Osteoblast (primary cell): ENCODE data around the gene NGEF. TPM values are rescaled to one million over a fixed set of nuclear protein-coding genes. Genes with fewer than 3 reads are reported as not detected.

ENCODE experiments used
- DNase-seq: peaks from one replicate; pipeline ENCODE4 v3.0.0; 2011; ENCODE audit warnings: low spot score, mixed read lengths; ENCODE audit not compliant: insufficient read length; ENCODE audit errors: missing footprints
- H2AFZ ChIP-seq: 2 replicates; pipeline ENCODE4 v1.6.0; 2011; ENCODE audit warnings: mild to moderate bottlenecking, low read length
- H3K27ac ChIP-seq: 2 replicates; pipeline ENCODE4 v1.5.1; 2011; ENCODE audit warnings: mild to moderate bottlenecking, low read depth, low read length, moderate library complexity
- H3K27me3 ChIP-seq: 2 replicates; pipeline ENCODE4 v1.6.0; 2012; ENCODE audit warnings: mild to moderate bottlenecking, control low read depth, inconsistent platforms, low read length, moderate library complexity; ENCODE audit not compliant: insufficient read depth
- H3K36me3 ChIP-seq: 2 replicates; pipeline ENCODE4 v1.5.1; 2011; ENCODE audit warnings: mild to moderate bottlenecking, low read length, control low read depth, moderate library complexity; ENCODE audit not compliant: insufficient read depth
- H3K4me1 ChIP-seq: 2 replicates; pipeline ENCODE4 v1.5.1; 2011; ENCODE audit warnings: mild to moderate bottlenecking, low read length, control low read depth, moderate library complexity; ENCODE audit not compliant: insufficient read depth
- H3K4me2 ChIP-seq: 2 replicates; pipeline ENCODE4 v1.6.0; 2011; ENCODE audit warnings: mild to moderate bottlenecking, low read length; ENCODE audit not compliant: insufficient read depth
- H3K4me3 ChIP-seq: fragments of 200-600 bp; sonication (generic); 3 replicates; pipeline ENCODE4 v1.5.1; 2012; ENCODE audit warnings: mild to moderate bottlenecking, low read length, inconsistent platforms; ENCODE audit not compliant: insufficient read depth
- H3K79me2 ChIP-seq: 2 replicates; pipeline ENCODE4 v1.6.0; 2012; ENCODE audit warnings: mild to moderate bottlenecking, low read length, control low read depth, inconsistent platforms; ENCODE audit not compliant: insufficient read depth
- H3K9me3 ChIP-seq: 2 replicates; pipeline ENCODE4 v1.5.1; 2011; ENCODE audit warnings: low read depth, low read length, control low read depth
- H4K20me1 ChIP-seq: 2 replicates; pipeline ENCODE4 v1.6.0; 2012; ENCODE audit warnings: mild to moderate bottlenecking, low read length, control low read depth; ENCODE audit not compliant: insufficient read depth
- total RNA-seq: library from RNA; depleted of rRNA; stranded (reverse); fragments of >200 nt; gene quantifications from 2 replicates; pipeline ENCODE4 v1.2.3, GENCODE V29; 2012
- TF ChIP-seq, protein P1 (sequence below): IDR thresholded peaks from 2 replicates; pipeline ENCODE4 v1.5.1; 2011; ENCODE audit warnings: mild to moderate bottlenecking, low read depth, low read length, moderate library complexity; ENCODE audit errors: extremely low read depth

NGEF gene
- total RNA-seq, 1 donor: not detected

DNA sequence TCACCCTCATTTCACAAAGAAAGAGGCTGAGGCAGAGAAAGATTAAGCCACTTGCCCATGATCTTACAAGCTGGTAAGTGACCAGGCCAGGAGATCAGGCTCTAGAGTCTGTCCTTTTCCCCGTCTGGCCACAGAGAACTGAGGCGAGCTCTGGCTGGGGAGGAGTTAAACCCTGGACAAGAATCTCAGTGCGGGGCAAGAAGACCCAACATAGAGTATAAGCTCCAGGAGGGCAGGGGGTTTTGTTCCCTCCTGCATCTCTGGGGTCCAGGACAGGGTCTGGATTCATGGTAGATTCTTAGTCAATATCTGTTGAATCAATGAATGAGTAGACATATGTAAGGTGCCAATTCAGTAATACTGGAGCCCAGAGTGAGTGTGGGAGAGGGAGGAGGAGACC, 34.1 kb upstream of the NGEF start:
- H4K20me1 ChIP-seq: no peaks in the 10 kb centered on the region
- TF ChIP-seq, protein P1, sequence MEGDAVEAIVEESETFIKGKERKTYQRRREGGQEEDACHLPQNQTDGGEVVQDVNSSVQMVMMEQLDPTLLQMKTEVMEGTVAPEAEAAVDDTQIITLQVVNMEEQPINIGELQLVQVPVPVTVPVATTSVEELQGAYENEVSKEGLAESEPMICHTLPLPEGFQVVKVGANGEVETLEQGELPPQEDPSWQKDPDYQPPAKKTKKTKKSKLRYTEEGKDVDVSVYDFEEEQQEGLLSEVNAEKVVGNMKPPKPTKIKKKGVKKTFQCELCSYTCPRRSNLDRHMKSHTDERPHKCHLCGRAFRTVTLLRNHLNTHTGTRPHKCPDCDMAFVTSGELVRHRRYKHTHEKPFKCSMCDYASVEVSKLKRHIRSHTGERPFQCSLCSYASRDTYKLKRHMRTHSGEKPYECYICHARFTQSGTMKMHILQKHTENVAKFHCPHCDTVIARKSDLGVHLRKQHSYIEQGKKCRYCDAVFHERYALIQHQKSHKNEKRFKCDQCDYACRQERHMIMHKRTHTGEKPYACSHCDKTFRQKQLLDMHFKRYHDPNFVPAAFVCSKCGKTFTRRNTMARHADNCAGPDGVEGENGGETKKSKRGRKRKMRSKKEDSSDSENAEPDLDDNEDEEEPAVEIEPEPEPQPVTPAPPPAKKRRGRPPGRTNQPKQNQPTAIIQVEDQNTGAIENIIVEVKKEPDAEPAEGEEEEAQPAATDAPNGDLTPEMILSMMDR: no peak
- no peaks in the 10 kb centered on the region for H3K36me3 ChIP-seq
- peaks cover 3% of the 10 kb centered on the region for H3K4me1 ChIP-seq
- no peak overlapping the region for H2AFZ ChIP-seq
- no peaks in the 10 kb centered on the region for H3K79me2 ChIP-seq
- no peaks in the 10 kb centered on the region for H3K27me3 ChIP-seq
- DNase-seq: no peak
- H3K4me3 ChIP-seq: no peak overlapping the region
- H3K4me2 ChIP-seq: no peak overlapping the region
- no peaks in the 10 kb centered on the region for H3K9me3 ChIP-seq
- H3K27ac ChIP-seq: no peak overlapping the region

GRCh38 chr2:233044974-233045605, 32.0 kb upstream of the NGEF start:
- Histone ChIP-seq H3K4me1 (no peaks in the 10 kb centered on the region), H3K36me3 (no peaks in the 10 kb centered on the region), H3K27ac (no peak overlapping the region), H2AFZ (no peak overlapping the region), H3K4me3 (no peak overlapping the region), H4K20me1 (no peaks in the 10 kb centered on the region), H3K27me3 (no peaks in the 10 kb centered on the region), H3K4me2 (no peak overlapping the region), H3K9me3 (no peaks in the 10 kb centered on the region), H3K79me2 (no peaks in the 10 kb centered on the region)
- TF ChIP-seq, protein P1: no peak
- DNase-seq: no peak

DNA sequence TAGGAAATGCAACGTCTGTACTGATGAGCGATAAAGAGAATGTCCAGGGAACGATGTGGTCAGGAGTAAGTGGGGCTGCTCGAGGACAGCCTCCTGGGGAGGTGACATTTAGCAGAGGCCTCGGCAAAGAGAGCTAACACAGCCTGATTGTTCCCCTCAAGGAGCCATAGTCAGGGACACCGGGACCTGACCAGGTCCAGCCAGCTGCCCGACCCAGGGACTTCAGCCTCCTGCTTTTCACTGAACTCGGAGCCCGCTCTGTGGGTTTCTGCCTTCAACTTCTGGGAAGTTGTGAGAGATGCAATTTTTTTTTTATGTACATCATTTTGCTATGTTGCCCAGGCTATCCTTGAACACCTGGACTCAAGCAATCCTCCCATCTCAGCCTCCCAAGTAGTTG, 29.5 kb upstream of the NGEF start:
- Histone ChIP-seq H3K4me3 (no peak overlapping the region), H3K27ac (no peak overlapping the region), H4K20me1 (no peaks in the 10 kb centered on the region), H3K79me2 (no peaks in the 10 kb centered on the region), H3K4me2 (no peak overlapping the region), H3K27me3 (peaks cover 8% of the 10 kb centered on the region), H3K4me1 (no peaks in the 10 kb centered on the region), H2AFZ (no peak overlapping the region), H3K36me3 (no peaks in the 10 kb centered on the region), H3K9me3 (no peaks in the 10 kb centered on the region)
- TF ChIP-seq, protein P1: no peak
- DNase-seq: no peak

DNA sequence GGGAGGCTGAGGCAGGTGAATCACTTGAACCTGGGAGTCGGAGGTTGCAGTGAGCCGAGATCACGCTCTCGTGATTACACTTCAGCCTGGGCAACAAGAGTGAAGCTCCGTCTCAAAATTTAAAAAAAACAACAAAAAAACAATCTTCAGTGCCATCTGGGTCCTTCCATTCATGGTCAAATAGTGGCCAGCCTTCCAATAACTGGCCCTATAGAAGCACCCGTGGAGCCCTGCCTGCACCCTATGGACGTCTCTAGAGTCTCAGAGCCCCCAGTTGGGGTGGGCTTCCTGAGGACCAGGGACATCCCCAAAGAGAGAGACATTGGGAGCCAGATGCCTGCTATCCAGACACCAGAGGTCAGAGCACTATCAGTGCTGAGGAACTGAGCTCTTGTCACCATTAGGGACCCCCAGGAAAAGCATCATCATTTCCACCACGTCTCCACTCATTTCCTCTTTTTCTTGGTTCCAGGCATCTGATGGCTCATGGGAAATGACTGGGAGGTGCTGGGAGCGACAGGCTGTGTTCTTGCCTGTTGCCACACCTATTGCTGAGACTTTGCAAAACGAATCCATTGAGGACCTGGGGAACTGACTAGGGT, 28.8 kb upstream of the NGEF start:
- H4K20me1 ChIP-seq: no peaks in the 10 kb centered on the region
- H3K27ac ChIP-seq: no peak overlapping the region
- DNase-seq: no peak
- H3K27me3 ChIP-seq: peaks cover 8% of the 10 kb centered on the region
- no peaks in the 10 kb centered on the region for H3K79me2 ChIP-seq
- peaks cover 2% of the 10 kb centered on the region for H3K4me1 ChIP-seq
- TF ChIP-seq, protein P1: no peak
- no peak overlapping the region for H3K4me3 ChIP-seq
- H2AFZ ChIP-seq: no peak overlapping the region
- no peaks in the 10 kb centered on the region for H3K9me3 ChIP-seq
- no peaks in the 10 kb centered on the region for H3K36me3 ChIP-seq
- H3K4me2 ChIP-seq: no peak overlapping the region
